Ovary (tissue), 3 donors: ENCODE results near the gene EID3.

Experiments used
- CTCF ChIP-seq, 3 donors: fragments of 450-650 bp in 2 of 3; fragments of 200-600 bp in 1 of 3; IDR thresholded peaks; one replicate each; pipeline versions ENCODE4 v1.5.1 to v1.8.0; 2016 to 2022; ENCODE audit warnings: antibody characterized with exemption in 3 of 3, mild to moderate bottlenecking in 1 of 3
- EP300 ChIP-seq: sonication (generic); formaldehyde crosslinking; IDR thresholded peaks from one replicate; pipeline ENCODE4 v1.6.1; 2017; ENCODE audit warnings: antibody characterized with exemption
- POLR2A ChIP-seq: fragments of 450-650 bp; IDR thresholded peaks from one replicate; pipeline ENCODE4 v1.6.1; 2017; ENCODE audit warnings: antibody characterized with exemption, mild to moderate bottlenecking, moderate library complexity
- donor health status: DM: no; HTN: no; CAD: no.

- no peak for TF ChIP-seq POLR2A
- TF ChIP-seq CTCF (IDR thresholded peaks at IDR 0.05), result no peak
- TF ChIP-seq EP300, result no peak
These were observed 896 bp downstream of the EID3 start for GRCh38 chr12:104304261-104305009.
